Epithelial cell of proximal tubule (primary cell): ENCODE results near the gene MAGI1. TPM values are rescaled to one million over a fixed set of nuclear protein-coding genes. Genes with fewer than 3 reads are reported as not detected.

ENCODE experiments used
- DNase-seq: peaks from one replicate; pipeline ENCODE4 v3.0.0-alpha.2; 2011; ENCODE audit warnings: low read depth
- H3K4me3 ChIP-seq: 2 replicates; pipeline ENCODE4 v1.5.1; 2011; ENCODE audit warnings: low read depth, mild to moderate bottlenecking, low read length
- CTCF ChIP-seq: conservative IDR thresholded peaks from 2 replicates; pipeline ENCODE4 v1.5.1; 2012; ENCODE audit warnings: low read depth, mild to moderate bottlenecking, low read length
- total RNA-seq: library from RNA; depleted of rRNA; stranded (reverse); fragments of >200 nt; gene quantifications from 2 replicates; pipeline ENCODE4 v1.2.3, GENCODE V29; 2015

The MAGI1 gene
- total RNA-seq, 1 donor from 2014 or later, result 9.6 TPM

DNA sequence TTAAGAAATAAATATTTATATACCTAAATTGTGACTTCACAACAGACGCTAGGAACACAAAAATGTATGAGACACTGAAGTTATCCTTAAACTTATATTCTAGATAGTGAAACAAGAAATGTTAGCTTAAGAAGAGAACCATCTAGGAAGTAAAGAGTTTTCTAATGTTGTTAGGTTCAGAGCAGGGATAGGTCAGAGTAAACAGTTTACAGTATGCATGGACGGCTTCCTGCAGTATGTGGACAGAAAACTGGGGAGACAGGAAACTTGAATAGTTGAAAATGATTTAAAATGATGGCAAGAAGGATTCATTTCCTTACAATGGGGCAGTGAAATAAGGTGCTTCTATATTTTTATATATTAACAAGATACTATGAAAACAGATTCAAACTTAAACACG lies 449.8 kb downstream of the MAGI1 start:
- no peak for TF ChIP-seq CTCF
- no peak overlapping the region for H3K4me3 ChIP-seq
- no peak for DNase-seq

- no peak for TF ChIP-seq CTCF
- H3K4me3 ChIP-seq, result no peak overlapping the region
- no peak for DNase-seq
Observed at GRCh38 chr3:65587650-65588439, 450.9 kb downstream of the MAGI1 start.

GRCh38 chr3:65584913-65585312 lies 453.8 kb downstream of the MAGI1 start:
- H3K4me3 ChIP-seq, result no peak overlapping the region
- TF ChIP-seq CTCF, result no peak
- no peak for DNase-seq

DNA sequence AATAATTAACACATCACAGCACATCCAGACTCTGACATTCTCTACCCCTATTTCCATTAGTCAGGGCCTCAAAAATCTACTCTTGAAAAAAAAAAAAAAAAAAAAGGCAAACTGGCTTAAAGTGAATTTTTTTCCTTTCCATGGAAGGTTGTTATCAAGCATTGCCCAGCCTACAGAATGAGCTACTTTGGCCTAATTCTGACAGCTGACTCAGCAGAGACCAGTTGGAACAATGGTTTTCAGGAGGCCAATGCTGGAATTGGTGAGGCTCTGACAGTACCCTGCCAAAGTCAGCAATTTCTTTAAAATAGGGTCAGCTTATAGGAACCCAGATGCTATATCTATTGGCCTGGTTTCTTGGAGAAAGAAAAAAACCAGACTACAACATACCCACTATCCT lies 454.7 kb downstream of the MAGI1 start:
- no peak overlapping the region for H3K4me3 ChIP-seq
- no peak for DNase-seq
- TF ChIP-seq CTCF, result no peak

DNA sequence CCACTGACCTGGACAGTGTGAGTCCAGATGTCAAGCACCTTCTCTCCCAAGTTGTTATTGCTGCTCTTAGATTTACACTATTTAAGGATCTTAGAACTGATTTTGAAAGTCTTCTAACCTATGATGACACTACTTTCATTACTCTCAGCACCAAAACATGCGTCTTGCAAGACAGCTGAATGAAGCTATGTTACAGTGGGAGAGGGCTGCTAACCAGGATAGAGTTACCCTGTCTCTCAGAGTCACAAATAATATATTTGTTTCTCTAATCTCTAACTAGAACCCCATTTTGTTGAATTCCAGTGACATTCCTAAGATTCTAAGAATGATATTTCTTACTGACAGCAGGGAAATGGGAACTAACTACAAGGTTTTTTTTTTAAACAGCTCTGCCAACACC lies 455.5 kb downstream of the MAGI1 start:
- no peak for TF ChIP-seq CTCF
- H3K4me3 ChIP-seq, result no peak overlapping the region
- DNase-seq, result no peak

- DNase-seq, result no peak
- H3K4me3 ChIP-seq, result no peak overlapping the region
- TF ChIP-seq CTCF, result no peak
Observed at GRCh38 chr3:65582012-65582717, 456.6 kb downstream of the MAGI1 start.
